Adrenal gland (tissue), 12 donors: ENCODE measurements around the gene CAPN2. TPM values are rescaled to one million over a fixed set of nuclear protein-coding genes. Genes with fewer than 3 reads are reported as not detected.
"Not testable (repeated sequence)": the region's sequence is repeated elsewhere in the genome, so short reads cannot be mapped to it uniquely, and the experiment has no call there.

ENCODE experiments used
- DNase-seq, 7 donors: peaks; one replicate each; pipeline ENCODE4 v3.0.0-alpha.2; 2019 to 2020
- H3K27ac ChIP-seq, 5 donors: fragments of 200-600 bp; sonication (generic) in 4 of 5; 1 replicate in 3 of 5; 2 replicates in 2 of 5; pipeline versions ENCODE4 v1.5.1 to v1.8.0; 2016 to 2020; ENCODE audit warnings: mild to moderate bottlenecking in 1 of 5
- H3K27me3 ChIP-seq: fragments of 200-600 bp; 2 replicates; pipeline ENCODE4 v1.8.0; 2021
- H3K36me3 ChIP-seq, 2 donors: fragments of 200-600 bp; replicated peaks in 1 of 2; 1 replicate in 1 of 2; 2 replicates in 1 of 2; pipeline versions ENCODE4 v1.5.1 to v1.8.0; 2018 to 2022
- H3K4me1 ChIP-seq, 2 donors: fragments of 200-600 bp; replicated peaks in 1 of 2; 1 replicate in 1 of 2; 2 replicates in 1 of 2; pipeline versions ENCODE4 v1.5.1 to v1.8.0; 2018 to 2021
- H3K4me3 ChIP-seq, 4 donors: fragments of 200-600 bp; sonication (generic) in 3 of 4; one replicate each; pipeline ENCODE4 v1.5.1; 2016 to 2018
- H3K9me3 ChIP-seq, 3 donors: fragments of 200-600 bp; sonication (generic) in 1 of 3; replicated peaks in 1 of 3; 1 replicate in 2 of 3; 2 replicates in 1 of 3; pipeline versions ENCODE4 v1.5.1 to v1.8.0; 2016 to 2021
- CTCF ChIP-seq, 6 experiments: fragments of 450-650 bp in 4 of 6; fragments of 200-600 bp in 2 of 6; sonication (generic) in 1 of 6; IDR thresholded peaks; 1 replicate in 5 of 6; 2 replicates in 1 of 6; pipeline versions ENCODE4 v1.5.1 to v1.8.0; 2016 to 2021; ENCODE audit warnings: antibody characterized with exemption in 6 of 6, mild to moderate bottlenecking in 2 of 6, moderate library complexity in 1 of 6
- POLR2A ChIP-seq, 2 donors: fragments of 450-650 bp; IDR thresholded peaks; one replicate each; pipeline ENCODE4 v1.6.1; 2017; ENCODE audit warnings: antibody characterized with exemption in 2 of 2, mild to moderate bottlenecking in 2 of 2, moderate library complexity in 1 of 2
- WGBS, 4 donors: extraction: QIAGEN DNeasy Blood & Tissue Kit in 2 of 4; methylation state at CpG; one replicate each; pipeline versions ENCODE4 v1.1.5 to v1.1.7; 2013 to 2017; 5-methylcytosine and 5-hydroxymethylcytosine counted together
- intact Hi-C, 2 donors: fragments of 100-400 bp; cut with DNase I; formaldehyde crosslinking; loops; one replicate each; pipeline versions ENCODE4 v1.14.1 to v1.15.0; 2022 to 2023
- polyA plus RNA-seq, 3 donors: library from polyadenylated mRNA; stranded (reverse); fragments of 200-250 nt in 2 of 3; fragments of 350-450 nt in 1 of 3; fragmentation: Illumina TruSeq in 1 of 3; extraction: RNeasy Lipid Tissue Mini Kit (QIAGEN cat#74804) in 1 of 3; gene quantifications; one replicate each; pipeline ENCODE4 v1.2.3, GENCODE V29; 2013 to 2014
- total RNA-seq, 9 donors: library from RNA; depleted of rRNA in 4 of 9; stranded (reverse); fragments of >200 nt in 4 of 9; fragments of 120-200 nt in 1 of 9; fragmentation: NEBNext Ultra II Directional in 1 of 9; extraction: Animal tissue kit (Norgen Biotek cat#: 25700) in 1 of 9; gene quantifications; one replicate each; pipeline versions ENCODE4 v1.1.0 to v1.2.4, GENCODE V29; 2013 to 2023
- donor health status: healthy with polysubstance abuse.
- donor health status: Bipolar disorder and iron deficiency.
- donor health status: DM: yes; HTN: yes; CAD: no.
- donor health status: DM: no; HTN: no; CAD: no.
- donor health status: DM: no; HTN: no; CAD: no.
- donor health status: DM: yes; HTN: yes; CAD: no.

The CAPN2 gene
- total and polyA plus RNA-seq, 12 donors: 110 to 366 (median 199) TPM

- DNase-seq: peak in 2 of 7 donors; percentile 13 to 25
- intact Hi-C loops: no loop called here
- H3K27me3 ChIP-seq: no peaks in the 10 kb centered on the region
- H3K9me3 ChIP-seq: no peaks in the 10 kb centered on the region
- H3K4me3 ChIP-seq: no peak overlapping the region
- 82 to 90% (median 89%) methylated on average over 6 to 7 of the region's 7 CpGs for WGBS, 4 donors
- H3K27ac ChIP-seq: peak overlapping the region in 4 of 5 donors; percentile 6 to 62 (median 40)
- peaks cover 0 to 25% of the 10 kb centered on the region in 2 donors for H3K4me1 ChIP-seq
- no peak for TF ChIP-seq CTCF (IDR thresholded peaks at IDR 0.05)
- no peak for TF ChIP-seq POLR2A (IDR thresholded peaks at IDR 0.05)
- H3K36me3 ChIP-seq: peaks cover 0 to 38% of the 10 kb centered on the region in 2 donors
Measured at GRCh38 chr1:223796210-223796609, 83.9 kb downstream of the CAPN2 start.

GRCh38 chr1:223802032-223802431, 89.7 kb downstream of the CAPN2 start:
- TF ChIP-seq POLR2A (IDR thresholded peaks at IDR 0.05) (no peak), CTCF (IDR thresholded peaks at IDR 0.05) (no peak)
- H3K27ac ChIP-seq: no peak overlapping the region

GRCh38 chr1:223802602-223803001, 90.3 kb downstream of the CAPN2 start:
- WGBS, 4 donors: 83 to 91% (median 88%) methylated on average over 4 of the region's 4 CpGs
- no peak for TF ChIP-seq CTCF (IDR thresholded peaks at IDR 0.05)
- no peak for TF ChIP-seq POLR2A (IDR thresholded peaks at IDR 0.05)

More at GRCh38 chr1:223802032-223802431, 89.7 kb downstream of the CAPN2 start:
- DNase-seq: no peak
- Histone ChIP-seq H3K36me3 (peaks cover 0 to 52% of the 10 kb centered on the region in 2 donors), H3K27me3 (no peaks in the 10 kb centered on the region), H3K4me3 (no peak overlapping the region), H3K4me1 (no peaks in the 10 kb centered on the region), H3K9me3 (no peaks in the 10 kb centered on the region)
- intact Hi-C loops: no loop called here
- 89 to 95% (median 91%) methylated on average over 7 of the region's 7 CpGs for WGBS, 4 donors

GRCh38 chr1:223803211-223803610, 90.9 kb downstream of the CAPN2 start:
- intact Hi-C loops: no loop called here
- TF ChIP-seq POLR2A (IDR thresholded peaks at IDR 0.05) (no peak), CTCF (IDR thresholded peaks at IDR 0.05) (no peak)
- no peak for DNase-seq
- no peak overlapping the region for H3K27ac ChIP-seq
- no peaks in the 10 kb centered on the region for H3K4me1 ChIP-seq
- no peaks in the 10 kb centered on the region for H3K27me3 ChIP-seq
- H3K4me3 ChIP-seq: no peak overlapping the region
- 94 to 97% (median 94%) methylated on average over 7 of the region's 7 CpGs for WGBS, 4 donors
- no peaks in the 10 kb centered on the region for H3K9me3 ChIP-seq
- peaks cover 0 to 44% of the 10 kb centered on the region in 2 donors for H3K36me3 ChIP-seq

More at GRCh38 chr1:223802602-223803001, 90.3 kb downstream of the CAPN2 start:
- no peaks in the 10 kb centered on the region for H3K9me3 ChIP-seq
- H3K4me3 ChIP-seq: no peak overlapping the region
- DNase-seq: no peak
- H3K27me3 ChIP-seq: no peaks in the 10 kb centered on the region
- intact Hi-C loops: no loop called here
- no peaks in the 10 kb centered on the region for H3K4me1 ChIP-seq
- H3K36me3 ChIP-seq: peaks cover 0 to 50% of the 10 kb centered on the region in 2 donors
- no peak overlapping the region for H3K27ac ChIP-seq

GRCh38 chr1:223809905-223810304, 97.6 kb downstream of the CAPN2 start:
- H3K27ac ChIP-seq, H3K4me3 ChIP-seq, intact Hi-C loops, H3K27me3 ChIP-seq, DNase-seq, H3K9me3 ChIP-seq, H3K4me1 ChIP-seq: not testable (repeated sequence)
- peaks cover 0 to 10% of the 10 kb centered on the region in 2 donors for H3K36me3 ChIP-seq
- 67 to 78% (median 76%) methylated on average over 4 of the region's 4 CpGs for WGBS, 4 donors
